GM19467 (cell line): ENCODE results near the gene RBP3.

ENCODE experiments used
- ATAC-seq: cut with Tn5 transposase; IDR thresholded peaks from one replicate; pipeline ENCODE4 v1.9.1; 2021; ENCODE audit warnings: mild to moderate bottlenecking, moderate library complexity; ENCODE audit not compliant: unreplicated experiment

Gene RBP3

GRCh38 chr10:47396311-47396717 lies 48.2 kb downstream of the RBP3 start:
- ATAC-seq, result no peak

- ATAC-seq, result no peak
These were observed 49.1 kb downstream of the RBP3 start for GRCh38 chr10:47397256-47397655.

DNA sequence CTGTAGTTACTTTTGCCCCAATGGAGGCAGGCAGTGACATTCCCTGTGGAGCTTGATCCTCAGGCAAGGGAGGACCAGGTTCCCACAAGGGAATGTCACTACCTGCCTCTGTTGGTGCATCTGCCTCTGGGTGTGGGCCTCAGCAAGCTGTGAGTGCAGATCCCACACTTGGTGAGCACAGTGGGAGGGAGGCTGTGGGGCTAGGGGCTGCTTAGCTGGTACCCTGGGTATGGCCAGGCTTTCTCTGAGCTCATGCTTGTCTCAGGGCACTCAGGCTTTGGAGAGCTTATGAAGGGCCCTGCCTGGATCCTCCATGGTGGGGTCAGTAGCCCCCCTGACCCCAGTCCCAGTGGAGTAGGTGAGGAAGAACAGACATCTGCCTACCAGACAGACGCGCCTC lies 52.1 kb downstream of the RBP3 start:
- ATAC-seq, result no peak

- no peak for ATAC-seq
These were observed 52.6 kb downstream of the RBP3 start for GRCh38 chr10:47400786-47401185.

- ATAC-seq, result no peak
These were observed 53.0 kb downstream of the RBP3 start for GRCh38 chr10:47401210-47401609.

DNA sequence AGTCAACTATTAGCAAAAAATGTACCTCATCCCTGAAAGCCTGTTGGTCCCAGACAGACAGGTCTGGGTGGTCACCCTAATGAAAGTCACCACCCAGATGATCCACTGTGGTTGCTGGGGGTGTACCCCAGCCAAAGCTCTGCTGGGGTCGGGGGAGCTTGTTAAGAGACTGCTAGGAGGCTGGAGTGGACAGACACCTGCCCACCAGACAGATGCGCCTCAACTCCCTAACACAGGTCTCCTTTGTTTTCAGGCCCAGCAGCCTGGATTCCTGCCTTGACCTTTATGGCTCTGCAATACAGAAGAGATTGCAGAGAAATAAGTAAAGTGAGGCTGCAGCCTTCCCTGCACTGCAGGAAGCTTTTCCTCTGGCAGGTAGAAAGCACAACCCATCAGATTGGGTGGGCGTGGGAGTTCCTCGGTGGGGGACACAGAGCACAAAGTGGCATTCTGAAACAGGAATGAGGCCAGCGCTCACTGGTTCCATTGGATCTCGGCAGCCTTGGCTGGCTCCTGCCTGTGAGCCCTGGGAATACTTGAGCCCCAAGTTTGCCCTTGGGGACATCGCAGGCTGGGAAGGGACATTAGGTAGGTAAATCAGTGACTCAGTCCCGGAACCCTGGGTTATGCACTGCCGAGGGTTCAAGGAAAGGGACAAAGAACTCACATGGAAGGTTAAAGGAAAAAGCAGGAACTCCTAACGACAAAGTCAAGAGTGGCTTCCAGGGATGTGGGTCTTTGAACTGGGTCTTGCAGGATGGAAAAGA lies 53.9 kb downstream of the RBP3 start:
- ATAC-seq, result no peak

DNA sequence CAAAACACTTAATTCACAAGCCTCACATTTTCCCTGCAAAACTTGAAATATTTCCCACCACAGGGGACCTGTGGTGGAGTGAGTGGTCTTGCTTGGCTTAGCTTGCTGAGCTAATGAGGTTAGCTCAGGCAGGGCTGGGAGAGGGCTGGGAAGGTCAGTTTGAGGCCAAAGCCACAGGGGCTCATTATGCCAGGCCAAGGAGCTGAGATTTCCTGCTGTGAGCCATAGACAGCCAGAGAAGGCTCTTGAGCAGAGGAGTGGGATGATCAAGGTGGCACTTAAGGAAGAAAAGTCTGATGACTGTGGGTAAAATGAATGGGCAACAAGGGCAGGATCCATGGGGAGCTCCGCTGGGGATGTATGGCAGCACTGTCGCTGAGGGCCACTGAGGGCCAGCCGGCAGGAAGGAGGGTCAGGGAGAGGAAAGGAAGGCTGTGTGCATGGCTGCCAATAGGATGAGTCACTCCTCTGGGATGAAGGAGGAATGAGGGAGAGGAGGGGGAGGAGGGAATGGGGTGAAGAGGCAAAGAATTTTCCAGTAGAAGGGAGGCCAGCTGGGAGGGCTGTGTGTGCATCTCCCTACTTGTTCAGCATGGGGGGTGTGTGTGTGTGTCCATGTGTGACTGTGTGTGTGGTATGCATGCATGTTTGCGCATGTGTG lies 54.6 kb downstream of the RBP3 start:
- ATAC-seq, result no peak

GRCh38 chr10:47403446-47404318 lies 55.5 kb downstream of the RBP3 start:
- ATAC-seq, result no peak

- no peak for ATAC-seq
These were observed 56.3 kb downstream of the RBP3 start for GRCh38 chr10:47404446-47404845.

- ATAC-seq, result no peak
These were observed 56.8 kb downstream of the RBP3 start for GRCh38 chr10:47404937-47405336.

GRCh38 chr10:47405857-47406547 lies 57.8 kb downstream of the RBP3 start:
- no peak for ATAC-seq

- no peak for ATAC-seq
These were observed 58.3 kb downstream of the RBP3 start for GRCh38 chr10:47406548-47406869.

GRCh38 chr10:47406870-47407691 lies 58.9 kb downstream of the RBP3 start:
- ATAC-seq, result no peak
